DND-41 (cell line): ENCODE results near the gene IL17RD.

ENCODE experiments used
- EZH2 ChIP-seq: IDR thresholded peaks from 3 replicates; pipeline ENCODE4 v1.6.1; 2012; ENCODE audit warnings: borderline replicate concordance, low read depth, mild to moderate bottlenecking, moderate library complexity, low read length, inconsistent platforms; ENCODE audit not compliant: severe bottlenecking
- TF ChIP-seq, protein P1 (sequence below): IDR thresholded peaks from 2 replicates; pipeline ENCODE4 v1.5.1; 2012; ENCODE audit warnings: borderline replicate concordance, low read length, moderate library complexity, mild to moderate bottlenecking; ENCODE audit not compliant: poor library complexity, severe bottlenecking; ENCODE audit errors: extremely low read depth

DNA sequence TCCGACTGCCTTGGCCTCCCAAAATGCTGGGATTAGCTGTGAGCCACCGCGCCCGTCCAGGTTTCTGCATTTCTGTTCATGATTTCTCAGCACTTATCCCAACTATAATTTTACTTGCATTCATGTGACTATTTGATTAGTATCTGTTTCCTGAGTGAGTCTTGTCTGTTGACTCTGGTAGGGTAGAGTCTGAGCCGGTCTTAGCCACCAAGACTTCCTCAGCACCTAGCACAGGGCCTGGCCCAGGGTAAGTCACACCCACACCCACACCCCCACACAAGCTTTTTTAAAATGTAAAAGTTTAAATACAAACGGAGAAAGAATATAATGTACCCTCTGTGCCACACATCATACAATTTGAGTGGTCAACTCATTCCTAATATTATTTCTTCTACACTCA, 107.8 kb downstream of the IL17RD start:
- TF ChIP-seq, protein P1, sequence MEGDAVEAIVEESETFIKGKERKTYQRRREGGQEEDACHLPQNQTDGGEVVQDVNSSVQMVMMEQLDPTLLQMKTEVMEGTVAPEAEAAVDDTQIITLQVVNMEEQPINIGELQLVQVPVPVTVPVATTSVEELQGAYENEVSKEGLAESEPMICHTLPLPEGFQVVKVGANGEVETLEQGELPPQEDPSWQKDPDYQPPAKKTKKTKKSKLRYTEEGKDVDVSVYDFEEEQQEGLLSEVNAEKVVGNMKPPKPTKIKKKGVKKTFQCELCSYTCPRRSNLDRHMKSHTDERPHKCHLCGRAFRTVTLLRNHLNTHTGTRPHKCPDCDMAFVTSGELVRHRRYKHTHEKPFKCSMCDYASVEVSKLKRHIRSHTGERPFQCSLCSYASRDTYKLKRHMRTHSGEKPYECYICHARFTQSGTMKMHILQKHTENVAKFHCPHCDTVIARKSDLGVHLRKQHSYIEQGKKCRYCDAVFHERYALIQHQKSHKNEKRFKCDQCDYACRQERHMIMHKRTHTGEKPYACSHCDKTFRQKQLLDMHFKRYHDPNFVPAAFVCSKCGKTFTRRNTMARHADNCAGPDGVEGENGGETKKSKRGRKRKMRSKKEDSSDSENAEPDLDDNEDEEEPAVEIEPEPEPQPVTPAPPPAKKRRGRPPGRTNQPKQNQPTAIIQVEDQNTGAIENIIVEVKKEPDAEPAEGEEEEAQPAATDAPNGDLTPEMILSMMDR: no peak
- TF ChIP-seq EZH2: no peak
